B cell (primary cell): ENCODE measurements around the gene GRPR. TPM values are rescaled to one million over a fixed set of nuclear protein-coding genes. Genes with fewer than 3 reads are reported as not detected.

Source experiments
- ATAC-seq: fragments of 200-7000 bp; cut with Tn5 transposase; one replicate; pipeline ENCODE4 v1.10.0; 2021; ENCODE audit warnings: low read depth, mild to moderate bottlenecking, moderate number of reproducible peaks, moderate library complexity
- CTCF ChIA-PET: fragments of 350-600 bp; sonication (Branson Sonifier 250); formaldehyde crosslinking; loops from one replicate; lab custom pipeline; 2021; ENCODE audit warnings: antibody characterized with exemption, inconsistent platforms; lab: Charles Lee
- POLR2A ChIA-PET: fragments of 350-600 bp; sonication (Branson Sonifier 250); formaldehyde crosslinking; loops from one replicate; lab custom pipeline; 2021; ENCODE audit warnings: antibody characterized with exemption; lab: Charles Lee
- DNase-seq: peaks from one replicate; pipeline ENCODE4 v3.0.0; 2013
- H2AFZ ChIP-seq: 2 replicates; pipeline ENCODE4 v1.6.1; 2012; ENCODE audit warnings: mild to moderate bottlenecking, low read depth, low read length; ENCODE audit not compliant: insufficient read depth, poor library complexity, severe bottlenecking
- H3K27ac ChIP-seq, 2 donors: 1 replicate in 1 of 2; 2 replicates in 1 of 2; pipeline ENCODE4 v1.5.1; 2012 to 2013; ENCODE audit warnings: low read length in 2 of 2, mild to moderate bottlenecking in 2 of 2, moderate library complexity in 1 of 2
- H3K27me3 ChIP-seq, 4 experiments: fragments of 200-600 bp in 1 of 4; sonication (generic) in 1 of 4; replicated peaks in 1 of 4; 1 replicate in 2 of 4; 2 replicates in 2 of 4; pipeline versions ENCODE4 v1.6.1 to v1.7.0; 2013 to 2016; ENCODE audit warnings: low read length in 3 of 4, mild to moderate bottlenecking in 2 of 4, mixed read lengths in 1 of 4, moderate library complexity in 1 of 4; ENCODE audit not compliant: insufficient read depth in 4 of 4, control insufficient read depth in 3 of 4; ENCODE audit errors: control extremely low read depth in 1 of 4
- H3K36me3 ChIP-seq, 2 experiments: replicated peaks in 1 of 2; 1 replicate in 1 of 2; 2 replicates in 1 of 2; pipeline versions ENCODE4 v1.6.1 to v1.7.1; 2013; ENCODE audit warnings: low read length in 1 of 2; ENCODE audit not compliant: insufficient read depth in 2 of 2, control insufficient read depth in 1 of 2; ENCODE audit errors: control extremely low read depth in 1 of 2, extremely low read depth in 1 of 2
- H3K4me1 ChIP-seq, 2 donors: fragments of 200-600 bp in 1 of 2; sonication (generic) in 1 of 2; 1 replicate in 1 of 2; 2 replicates in 1 of 2; pipeline versions ENCODE4 v1.5.1 to v1.6.1; 2013 to 2017; ENCODE audit warnings: low read length in 2 of 2; ENCODE audit not compliant: control insufficient read depth in 2 of 2, insufficient read depth in 2 of 2
- H3K4me2 ChIP-seq: replicated peaks from 2 replicates; pipeline ENCODE3; 2012; ENCODE audit warnings: mild to moderate bottlenecking, low read depth, low read length; ENCODE audit not compliant: poor library complexity, severe bottlenecking
- H3K4me3 ChIP-seq, 5 experiments: fragments of 200-600 bp in 1 of 5; sonication (generic) in 1 of 5; 1 replicate in 3 of 5; 2 replicates in 2 of 5; pipeline versions ENCODE4 v1.5.1 to v1.7.0; 2011 to 2016; ENCODE audit warnings: low read length in 4 of 5, mild to moderate bottlenecking in 4 of 5, low read depth in 2 of 5, control low read depth in 1 of 5, moderate library complexity in 1 of 5; ENCODE audit not compliant: insufficient read depth in 1 of 5; ENCODE audit errors: control extremely low read depth in 1 of 5, extremely low read depth in 1 of 5
- H3K79me2 ChIP-seq: fragments of 200-600 bp; sonication (generic); one replicate; pipeline ENCODE4 v1.6.0; 2016; ENCODE audit warnings: low read length; ENCODE audit not compliant: control insufficient read depth, insufficient read depth
- H3K9ac ChIP-seq: fragments of 200-600 bp; sonication (generic); 2 replicates; pipeline ENCODE4 v1.6.1; 2017; ENCODE audit warnings: mild to moderate bottlenecking, low read length, moderate library complexity
- H3K9me3 ChIP-seq, 3 donors: one replicate each; pipeline versions ENCODE4 v1.6.1 to v1.7.1; 2013; ENCODE audit warnings: low read length in 2 of 3; ENCODE audit not compliant: control insufficient read depth in 2 of 3, insufficient read depth in 1 of 3; ENCODE audit errors: control extremely low read depth in 1 of 3
- H4K20me1 ChIP-seq: 2 replicates; pipeline ENCODE4 v1.6.0; 2012; ENCODE audit warnings: mild to moderate bottlenecking, low read length; ENCODE audit not compliant: insufficient read depth, control insufficient read depth, poor library complexity, severe bottlenecking
- H3K27ac Mint-ChIP-seq: one replicate; pipeline ENCODE4 v1.8.0; 2021; ENCODE audit warnings: mixed read lengths
- H3K27me3 Mint-ChIP-seq: one replicate; pipeline ENCODE4 v1.8.0; 2021; ENCODE audit warnings: mixed read lengths
- H3K4me1 Mint-ChIP-seq: one replicate; pipeline ENCODE4 v1.8.0; 2021; ENCODE audit warnings: mixed read lengths
- H3K4me3 Mint-ChIP-seq: one replicate; pipeline ENCODE4 v1.8.0; 2021; ENCODE audit warnings: mixed read lengths
- H3K9me3 Mint-ChIP-seq: one replicate; pipeline ENCODE4 v1.8.0; 2022; ENCODE audit warnings: mixed read lengths; ENCODE audit not compliant: insufficient read depth
- EZH2 ChIP-seq: IDR thresholded peaks from 2 replicates; pipeline ENCODE4 v1.6.1; 2012; ENCODE audit warnings: borderline replicate concordance, low read depth, mild to moderate bottlenecking, moderate library complexity, low read length; ENCODE audit not compliant: insufficient read depth, poor library complexity, severe bottlenecking
- WGBS: methylation state at CpG from one replicate; pipeline ENCODE4 v1.1.5; 2013; ENCODE audit warnings: missing lambda C conversion rate; ENCODE audit not compliant: insufficient coverage; 5-methylcytosine and 5-hydroxymethylcytosine counted together
- intact Hi-C: fragments of 100-400 bp; cut with micrococcal nuclease; formaldehyde crosslinking; loops from one replicate; pipeline ENCODE4 v1.10.0; 2022
- polyA plus RNA-seq: library from polyadenylated mRNA; depleted of rRNA; stranded (reverse); fragments of >200 nt; gene quantifications from 2 replicates; pipeline ENCODE4 v1.2.3, GENCODE V29; 2012
- total RNA-seq, 2 donors: library from RNA; stranded (reverse); fragments of 120-200 nt in 1 of 2; gene quantifications; 1 replicate in 1 of 2; 2 replicates in 1 of 2; pipeline versions ENCODE4 v1.2.3 to v1.2.4, GENCODE V29; 2013 to 2022
- TF ChIP-seq, protein P1 (sequence below): fragments of 200-600 bp; IDR thresholded peaks from one replicate; pipeline ENCODE4 v1.8.0; 2022; ENCODE audit warnings: antibody characterized with exemption, mild to moderate bottlenecking

GRPR gene
- total and polyA plus RNA-seq, 2 donors (not counting 1 experiment from before 2014, with no cell fraction given): 0.30 to 0.42 TPM

DNA sequence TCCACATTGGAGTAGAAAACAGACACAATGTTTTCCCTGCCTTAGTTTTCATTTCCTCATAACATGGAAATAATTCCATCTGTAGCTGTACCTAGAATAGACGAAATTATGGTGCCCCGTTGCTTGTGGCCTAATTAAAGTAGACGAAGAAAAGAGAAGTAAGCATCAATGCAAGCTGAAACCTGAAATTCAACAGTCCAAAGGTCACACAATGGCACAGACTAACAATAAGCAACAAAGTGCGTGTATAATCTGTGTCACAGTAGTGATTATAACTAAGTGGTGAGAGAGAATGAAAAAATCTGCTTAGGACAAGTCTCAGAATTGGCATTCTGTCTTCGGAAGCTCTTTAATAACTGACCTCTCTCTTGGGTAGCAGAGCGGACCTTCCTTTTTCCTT lies 68.2 kb downstream of the GRPR start:
- no peaks in the 10 kb centered on the region for H3K36me3 ChIP-seq
- H2AFZ ChIP-seq: no peak overlapping the region
- intact Hi-C loops: no loop called here
- H3K9ac ChIP-seq: no peak overlapping the region
- H3K4me1 ChIP-seq: no peaks in the 10 kb centered on the region
- H4K20me1 ChIP-seq: no peaks in the 10 kb centered on the region
- no peaks in the 10 kb centered on the region for H3K9me3 Mint-ChIP-seq
- no peak overlapping the region for H3K4me2 ChIP-seq
- no peaks in the 10 kb centered on the region for H3K4me1 Mint-ChIP-seq
- no peak for TF ChIP-seq EZH2
- TF ChIP-seq, protein P1, sequence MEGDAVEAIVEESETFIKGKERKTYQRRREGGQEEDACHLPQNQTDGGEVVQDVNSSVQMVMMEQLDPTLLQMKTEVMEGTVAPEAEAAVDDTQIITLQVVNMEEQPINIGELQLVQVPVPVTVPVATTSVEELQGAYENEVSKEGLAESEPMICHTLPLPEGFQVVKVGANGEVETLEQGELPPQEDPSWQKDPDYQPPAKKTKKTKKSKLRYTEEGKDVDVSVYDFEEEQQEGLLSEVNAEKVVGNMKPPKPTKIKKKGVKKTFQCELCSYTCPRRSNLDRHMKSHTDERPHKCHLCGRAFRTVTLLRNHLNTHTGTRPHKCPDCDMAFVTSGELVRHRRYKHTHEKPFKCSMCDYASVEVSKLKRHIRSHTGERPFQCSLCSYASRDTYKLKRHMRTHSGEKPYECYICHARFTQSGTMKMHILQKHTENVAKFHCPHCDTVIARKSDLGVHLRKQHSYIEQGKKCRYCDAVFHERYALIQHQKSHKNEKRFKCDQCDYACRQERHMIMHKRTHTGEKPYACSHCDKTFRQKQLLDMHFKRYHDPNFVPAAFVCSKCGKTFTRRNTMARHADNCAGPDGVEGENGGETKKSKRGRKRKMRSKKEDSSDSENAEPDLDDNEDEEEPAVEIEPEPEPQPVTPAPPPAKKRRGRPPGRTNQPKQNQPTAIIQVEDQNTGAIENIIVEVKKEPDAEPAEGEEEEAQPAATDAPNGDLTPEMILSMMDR: no peak
- ChIA-PET POLR2A (no interaction called here), CTCF (no interaction called here)
- DNase-seq (no peak), ATAC-seq (no peak)
- no peaks in the 10 kb centered on the region for H3K79me2 ChIP-seq
- no CpG with 5 or more reads among the region's 6 CpGs for WGBS
- no peaks in the 10 kb centered on the region for H3K27me3 ChIP-seq
- no peak overlapping the region for H3K4me3 ChIP-seq
- no peak overlapping the region for H3K27ac Mint-ChIP-seq
- no peak overlapping the region for H3K4me3 Mint-ChIP-seq
- H3K27me3 Mint-ChIP-seq: peaks cover 7% of the 10 kb centered on the region
- no peaks in the 10 kb centered on the region for H3K9me3 ChIP-seq
- H3K27ac ChIP-seq: no peak overlapping the region

DNA sequence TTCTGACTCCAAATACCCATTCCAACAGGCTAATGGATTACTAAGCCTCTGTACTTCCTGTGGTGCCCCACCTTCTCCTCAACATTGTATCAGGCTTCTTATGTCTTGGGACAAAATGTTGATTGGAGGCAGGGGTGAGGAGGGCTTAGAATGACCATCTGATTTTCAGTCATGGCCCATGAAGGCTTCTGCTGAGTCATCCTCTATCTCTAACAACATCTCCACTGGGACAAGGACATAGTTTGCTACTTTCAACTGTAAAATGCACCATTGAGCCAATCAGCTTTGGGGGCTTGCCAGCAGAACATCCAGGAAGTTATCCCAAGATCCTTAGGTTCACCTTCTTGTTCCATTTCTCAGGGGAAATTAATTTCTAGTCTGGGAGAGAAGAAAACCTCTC lies 73.5 kb downstream of the GRPR start:
- Histone ChIP-seq H3K4me1 (no peaks in the 10 kb centered on the region), H3K9me3 (no peaks in the 10 kb centered on the region), H3K9ac (no peak overlapping the region), H3K4me2 (no peak overlapping the region), H2AFZ (no peak overlapping the region), H4K20me1 (no peaks in the 10 kb centered on the region), H3K79me2 (no peaks in the 10 kb centered on the region), H3K36me3 (no peaks in the 10 kb centered on the region), H3K4me3 (no peak overlapping the region), H3K27me3 (peaks cover 0 to 3% (median 0%) of the 10 kb centered on the region in 4 experiments), H3K27ac (no peak overlapping the region)
- Mint-ChIP-seq H3K27ac (no peak overlapping the region), H3K4me3 (no peak overlapping the region), H3K27me3 (peaks cover 11% of the 10 kb centered on the region), H3K4me1 (no peaks in the 10 kb centered on the region), H3K9me3 (no peaks in the 10 kb centered on the region)
- intact Hi-C loops: no loop called here
- DNase-seq: no peak
- TF ChIP-seq, protein P1: no peak
- TF ChIP-seq EZH2: no peak
- CTCF ChIA-PET: no interaction called here
- POLR2A ChIA-PET: no interaction called here
- ATAC-seq: no peak
